Omental fat pad (tissue), 4 donors: ENCODE measurements around the gene TNFRSF14. TPM values are rescaled to one million over a fixed set of nuclear protein-coding genes. Genes with fewer than 3 reads are reported as not detected.

ENCODE experiments used
- ATAC-seq: fragments of 150-250 bp; one replicate; pipeline ENCODE4 v1.9.1; 2016; ENCODE audit warnings: mild to moderate bottlenecking, moderate library complexity; ENCODE audit not compliant: low FRiP score
- DNase-seq: peaks from one replicate; pipeline ENCODE4 v3.0.0-alpha.2; 2019; ENCODE audit warnings: low spot score
- total RNA-seq, 4 donors: library from RNA; depleted of rRNA; stranded (reverse); fragments of >200 nt; gene quantifications; one replicate each; pipeline ENCODE4 v1.1.0, GENCODE V29; 2016
- TF ChIP-seq, protein P1 (sequence below), 3 donors: fragments of 450-650 bp; IDR thresholded peaks; one replicate each; pipeline ENCODE4 v1.5.1; 2016 to 2017; ENCODE audit warnings: antibody characterized with exemption in 3 of 3, mild to moderate bottlenecking in 3 of 3, moderate library complexity in 2 of 3

The TNFRSF14 gene
- total RNA-seq, 4 donors from 2014 or later = 26.6 to 108 (median 41.5) TPM

DNA sequence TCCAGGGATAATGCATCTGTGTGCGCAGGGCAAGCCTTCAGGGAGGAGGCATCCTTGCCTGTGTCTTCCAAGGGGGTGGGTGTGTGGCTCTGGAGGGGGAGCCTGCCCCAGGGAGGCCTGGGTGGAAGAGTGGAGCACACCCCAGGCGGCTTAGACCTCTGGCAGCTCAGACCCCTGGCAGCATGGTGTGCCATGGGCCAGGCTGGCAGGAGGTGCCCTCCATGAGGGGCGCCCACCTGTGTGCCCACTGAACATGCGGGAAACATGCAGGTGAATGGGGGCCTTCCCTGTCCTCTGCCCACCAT, 28.7 kb upstream of the TNFRSF14 start:
- TF ChIP-seq, protein P1, sequence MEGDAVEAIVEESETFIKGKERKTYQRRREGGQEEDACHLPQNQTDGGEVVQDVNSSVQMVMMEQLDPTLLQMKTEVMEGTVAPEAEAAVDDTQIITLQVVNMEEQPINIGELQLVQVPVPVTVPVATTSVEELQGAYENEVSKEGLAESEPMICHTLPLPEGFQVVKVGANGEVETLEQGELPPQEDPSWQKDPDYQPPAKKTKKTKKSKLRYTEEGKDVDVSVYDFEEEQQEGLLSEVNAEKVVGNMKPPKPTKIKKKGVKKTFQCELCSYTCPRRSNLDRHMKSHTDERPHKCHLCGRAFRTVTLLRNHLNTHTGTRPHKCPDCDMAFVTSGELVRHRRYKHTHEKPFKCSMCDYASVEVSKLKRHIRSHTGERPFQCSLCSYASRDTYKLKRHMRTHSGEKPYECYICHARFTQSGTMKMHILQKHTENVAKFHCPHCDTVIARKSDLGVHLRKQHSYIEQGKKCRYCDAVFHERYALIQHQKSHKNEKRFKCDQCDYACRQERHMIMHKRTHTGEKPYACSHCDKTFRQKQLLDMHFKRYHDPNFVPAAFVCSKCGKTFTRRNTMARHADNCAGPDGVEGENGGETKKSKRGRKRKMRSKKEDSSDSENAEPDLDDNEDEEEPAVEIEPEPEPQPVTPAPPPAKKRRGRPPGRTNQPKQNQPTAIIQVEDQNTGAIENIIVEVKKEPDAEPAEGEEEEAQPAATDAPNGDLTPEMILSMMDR (IDR thresholded peaks at IDR 0.05) = no peak
- DNase-seq (no peak), ATAC-seq (no peak)

- ATAC-seq (no peak), DNase-seq (no peak)
- TF ChIP-seq, protein P1 (IDR thresholded peaks at IDR 0.05) = no peak
These were observed 28.2 kb upstream of the TNFRSF14 start for GRCh38 chr1:2528016-2528415.

DNA sequence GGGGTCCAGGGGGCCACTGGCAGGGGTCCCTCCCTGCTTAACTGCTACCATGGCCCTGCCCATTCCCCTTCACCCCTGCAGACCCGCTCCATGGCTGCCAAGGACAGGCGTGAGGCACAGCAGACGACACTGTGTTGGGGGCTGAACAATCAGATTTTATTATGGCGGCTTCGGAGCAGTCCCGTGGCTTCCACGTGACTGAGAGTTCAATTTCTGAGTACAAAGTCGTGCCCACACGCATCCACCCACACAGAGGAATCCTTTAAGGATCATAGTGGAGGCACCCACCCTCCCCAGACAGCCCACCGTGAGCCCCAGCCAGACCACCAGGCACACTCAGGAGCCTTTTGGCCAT, 27.6 kb upstream of the TNFRSF14 start:
- TF ChIP-seq, protein P1 (IDR thresholded peaks at IDR 0.05) = no peak
- no peak for ATAC-seq
- DNase-seq = no peak

GRCh38 chr1:2528966-2529783, 27.0 kb upstream of the TNFRSF14 start:
- DNase-seq (no peak), ATAC-seq (no peak)
- TF ChIP-seq, protein P1 (IDR thresholded peaks at IDR 0.05) = no peak

GRCh38 chr1:2529784-2530512, 26.2 kb upstream of the TNFRSF14 start, which contains the start of gene HES5:
HES5 (minus strand) TSS chr1:2530263; CDS start chr1:2530164, 99 bp downstream.
- no peak for ATAC-seq
- TF ChIP-seq, protein P1 (IDR thresholded peaks at IDR 0.05) = no peak
- no peak for DNase-seq

- TF ChIP-seq, protein P1 (IDR thresholded peaks at IDR 0.05) = no peak
- DNase-seq (no peak), ATAC-seq (no peak)
These were observed 25.4 kb upstream of the TNFRSF14 start for GRCh38 chr1:2530513-2531361.
